IPS DF 4.7 (cell line): Measurements from ENCODE around the gene CPA5.

Source experiments
- DNase-seq: peaks from one replicate; pipeline ENCODE4 v3.0.0-alpha.2; 2013; ENCODE audit warnings: low spot score; ENCODE audit errors: extremely low read depth

CPA5 gene

DNA sequence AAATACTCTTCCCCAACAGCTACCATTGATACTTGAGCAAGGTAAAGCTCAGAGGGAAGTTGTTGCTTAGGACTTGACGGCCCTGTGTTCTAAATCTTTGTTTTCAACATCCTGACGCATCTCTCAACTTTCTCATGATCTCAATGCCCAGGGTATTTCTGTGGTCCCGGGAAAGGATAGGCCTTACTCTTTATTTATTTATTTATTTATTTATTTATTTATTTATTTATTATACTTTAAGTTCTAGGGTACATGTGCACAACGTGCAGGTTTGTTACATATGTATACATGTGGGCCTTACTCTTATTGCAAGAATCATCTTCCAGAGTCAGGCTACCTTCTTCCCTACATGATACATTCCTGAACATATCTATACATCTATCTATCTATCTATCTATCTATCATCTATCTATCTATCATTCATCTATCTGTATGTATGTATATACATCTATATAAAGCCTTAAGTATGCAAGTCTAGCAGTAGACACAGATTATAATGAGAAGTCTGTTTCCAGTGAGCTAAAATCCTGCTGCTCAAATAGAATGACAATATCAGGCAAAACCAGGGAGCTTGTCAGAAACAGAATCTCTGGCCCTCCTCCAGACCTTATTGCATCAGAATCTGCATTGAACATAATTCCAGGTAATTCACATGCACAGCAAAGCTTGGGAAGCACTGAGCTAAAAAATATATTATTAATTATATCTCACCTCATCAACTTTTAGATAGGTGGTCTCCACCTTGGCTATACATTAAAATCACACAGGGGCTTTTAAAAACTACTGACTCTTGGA lies 12.2 kb upstream of the CPA5 start:
- no peak for DNase-seq

DNA sequence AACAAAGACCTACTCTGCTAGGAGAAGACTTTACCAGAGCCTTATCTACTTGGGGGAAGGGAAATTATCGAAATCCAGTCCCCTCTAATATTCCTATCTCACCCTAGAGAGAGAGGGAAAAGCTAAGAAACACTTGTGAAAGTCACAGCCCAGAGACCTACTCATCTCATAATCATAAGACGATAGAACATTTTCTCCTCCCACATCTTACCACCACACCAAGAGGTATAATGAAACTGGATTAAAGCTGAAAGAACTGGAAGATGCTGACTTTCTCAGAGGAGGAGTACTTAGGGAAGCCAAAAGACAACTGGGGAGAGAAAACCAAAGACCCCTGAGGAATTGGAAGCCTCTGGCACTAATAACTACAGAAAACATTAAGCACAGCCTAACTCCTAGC lies 10.8 kb upstream of the CPA5 start:
- no peak for DNase-seq

- DNase-seq, result no peak
These were observed 10.3 kb upstream of the CPA5 start for GRCh38 chr7:130334274-130334673.

DNA sequence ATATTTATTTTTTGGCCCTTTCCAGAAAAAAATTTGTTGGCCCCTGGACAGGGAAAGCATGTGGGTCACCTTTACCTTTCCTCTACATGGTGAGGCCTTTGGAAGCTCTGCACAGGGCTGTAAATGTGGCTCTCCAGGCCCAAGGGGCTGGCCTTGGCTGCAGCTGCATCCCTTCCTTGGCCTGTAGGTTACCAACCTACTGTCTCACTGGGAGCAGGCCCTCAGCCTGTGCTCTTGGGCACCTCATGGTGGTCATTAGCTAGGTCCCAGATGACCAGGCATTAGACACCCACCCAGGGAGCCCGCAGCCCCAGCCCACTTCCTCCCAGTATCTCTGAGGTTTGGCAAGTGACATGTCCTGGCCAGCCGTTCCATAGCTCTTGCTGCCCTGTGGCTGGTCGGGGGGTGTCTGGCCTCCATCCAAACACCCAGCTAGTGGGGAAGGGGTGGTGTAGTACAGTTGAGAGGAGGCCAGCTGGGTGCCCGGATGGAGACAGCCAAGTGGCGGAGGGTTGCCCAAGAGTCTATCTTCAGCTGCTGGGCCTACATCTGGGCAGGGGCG lies 7.1 kb upstream of the CPA5 start:
- no peak for DNase-seq

DNA sequence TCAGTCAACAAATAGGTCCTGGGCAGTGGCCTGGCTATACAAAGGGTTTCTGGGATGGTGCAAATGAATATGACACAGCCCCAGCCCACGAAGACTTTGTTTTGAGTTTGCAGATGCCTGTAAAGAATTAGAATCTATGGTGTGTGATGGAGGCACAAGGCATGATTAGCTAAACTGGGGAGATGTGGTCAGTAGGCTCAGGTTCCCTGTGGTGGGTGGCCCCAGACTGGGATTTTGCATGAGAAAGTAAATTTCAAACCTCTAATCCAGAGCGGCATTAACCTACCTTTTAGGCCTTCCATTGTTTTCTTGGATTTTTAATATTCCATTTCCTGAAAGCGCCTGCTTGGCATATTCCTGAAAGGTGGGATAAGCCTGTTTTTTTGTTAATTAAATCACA lies 6.4 kb upstream of the CPA5 start:
- DNase-seq, result no peak

DNA sequence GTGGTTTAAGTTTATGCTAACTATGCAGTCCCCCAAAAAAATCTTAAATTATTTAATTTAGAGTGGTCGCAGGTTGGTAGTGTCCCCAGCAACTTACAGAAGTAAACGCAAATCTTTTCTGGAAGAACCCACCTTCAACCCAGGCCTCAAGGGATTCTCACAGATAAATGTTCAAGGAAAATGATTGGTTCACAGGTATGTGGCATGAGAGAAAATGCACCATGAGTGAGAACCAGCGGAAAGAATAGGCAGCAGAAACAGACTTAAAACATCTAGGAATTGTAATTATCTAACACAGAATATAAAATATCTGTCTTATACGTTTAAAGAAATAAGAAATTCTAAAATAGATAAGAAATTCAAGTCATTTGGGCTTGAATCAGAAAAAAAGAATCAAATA lies 2.7 kb upstream of the CPA5 start:
- no peak for DNase-seq

DNA sequence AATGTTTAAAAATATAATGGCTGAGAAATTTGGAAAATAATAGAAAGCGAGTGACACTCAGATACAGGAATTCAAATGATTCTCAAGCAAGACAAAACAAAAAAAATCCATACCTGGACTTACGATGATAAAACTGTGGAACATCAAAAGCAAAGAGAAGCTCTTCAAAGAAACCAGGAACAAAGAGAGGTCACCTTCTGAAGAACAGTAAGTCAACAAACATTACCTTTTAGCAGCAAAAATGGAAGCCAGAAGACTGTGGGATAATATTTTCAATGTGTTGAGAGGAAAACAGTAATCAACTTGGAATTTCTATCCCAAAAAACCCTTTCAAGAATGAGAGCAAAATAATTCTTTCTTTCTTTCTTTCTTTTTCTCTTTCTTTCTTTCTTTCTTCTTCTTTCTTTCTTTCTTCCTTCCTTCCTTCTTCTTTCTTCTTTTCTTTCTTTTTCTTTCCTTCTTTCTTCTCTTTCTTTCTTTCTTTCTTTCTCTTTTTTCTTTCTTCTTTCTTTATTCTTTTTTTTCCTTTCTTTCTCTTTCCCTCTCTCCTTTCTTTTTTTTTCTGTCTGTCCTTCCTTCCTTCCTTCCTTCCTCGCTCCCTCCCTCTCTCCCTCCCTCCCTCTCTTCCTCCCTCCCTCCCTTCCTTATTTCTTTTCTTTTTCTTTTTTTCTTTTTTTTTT lies 1.8 kb upstream of the CPA5 start:
- no peak for DNase-seq

- DNase-seq, result no peak
These were observed 520 bp downstream of the CPA5 start for GRCh38 chr7:130345136-130345535.

DNA sequence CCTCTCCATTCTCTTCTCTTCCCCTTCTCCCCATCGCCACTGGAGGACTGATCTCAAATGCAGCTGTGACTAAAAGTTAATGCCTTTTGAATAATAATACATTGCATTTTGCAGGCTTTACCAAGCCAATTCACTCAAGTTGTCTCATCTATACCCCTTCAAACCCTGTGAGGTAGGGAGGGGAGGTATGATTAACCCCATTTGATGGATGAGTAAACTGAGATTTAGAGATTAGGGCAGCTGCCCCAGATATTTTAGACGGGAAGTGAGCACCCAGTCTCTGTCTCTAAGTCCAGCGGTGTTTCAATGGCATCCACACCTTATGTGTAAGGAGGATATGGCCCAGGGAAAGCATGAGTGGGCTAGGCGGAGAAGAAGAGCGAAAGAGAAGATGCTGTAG lies 1.1 kb downstream of the CPA5 start:
- DNase-seq, result no peak

DNA sequence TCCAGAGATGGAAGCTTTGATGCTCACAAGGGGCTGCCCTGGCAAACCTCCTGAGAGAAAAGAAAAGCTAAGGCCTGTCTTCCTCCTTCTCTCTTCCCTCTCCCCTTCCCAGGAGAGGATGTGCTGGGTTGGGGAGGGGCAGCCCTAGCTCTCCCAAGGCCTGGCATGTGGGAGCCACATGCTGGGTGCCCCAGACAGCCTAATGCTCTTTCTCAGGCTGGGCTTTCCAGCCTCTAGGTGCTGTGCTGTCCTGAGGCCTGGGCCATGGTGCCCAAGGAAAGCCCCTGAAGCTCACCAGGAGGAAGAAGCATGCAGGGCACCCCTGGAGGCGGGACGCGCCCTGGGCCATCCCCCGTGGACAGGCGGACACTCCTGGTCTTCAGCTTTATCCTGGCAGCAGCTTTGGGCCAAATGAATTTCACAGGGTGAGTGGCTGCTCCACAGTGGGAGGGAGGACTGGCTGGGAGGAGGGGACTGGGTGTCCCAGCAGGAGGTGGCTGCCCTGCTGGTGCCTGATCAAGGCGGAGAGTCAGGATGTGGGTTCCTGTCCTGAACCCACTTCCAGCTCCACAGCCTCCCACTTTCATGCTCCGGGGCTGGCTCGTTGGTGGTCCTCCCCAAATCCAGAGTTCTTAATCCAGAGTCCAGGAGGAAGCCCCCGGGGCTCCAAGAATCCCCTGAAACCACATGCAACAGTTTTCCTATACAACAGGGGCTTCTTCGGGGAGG lies 1.7 kb downstream of the CPA5 start:
- no peak for DNase-seq

DNA sequence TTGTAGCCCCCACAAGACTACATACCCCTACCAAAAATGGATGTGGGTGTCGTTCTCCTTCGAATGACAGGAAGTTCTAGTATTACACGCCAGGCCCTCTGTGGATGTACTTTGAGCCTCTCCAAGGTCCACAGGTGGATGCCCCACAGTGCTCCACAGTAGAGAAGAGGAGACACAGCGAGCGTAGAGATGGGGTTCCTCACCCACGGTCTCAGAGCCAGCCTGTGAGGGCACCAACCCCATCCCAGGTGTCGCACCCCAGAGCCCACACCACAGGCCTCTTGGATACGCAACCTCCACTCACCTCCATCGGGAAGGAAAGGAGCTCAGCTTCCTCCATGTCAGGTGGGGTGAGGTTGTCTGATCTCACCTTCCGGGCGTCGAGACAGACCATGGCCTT lies 2.3 kb downstream of the CPA5 start:
- DNase-seq, result no peak

DNA sequence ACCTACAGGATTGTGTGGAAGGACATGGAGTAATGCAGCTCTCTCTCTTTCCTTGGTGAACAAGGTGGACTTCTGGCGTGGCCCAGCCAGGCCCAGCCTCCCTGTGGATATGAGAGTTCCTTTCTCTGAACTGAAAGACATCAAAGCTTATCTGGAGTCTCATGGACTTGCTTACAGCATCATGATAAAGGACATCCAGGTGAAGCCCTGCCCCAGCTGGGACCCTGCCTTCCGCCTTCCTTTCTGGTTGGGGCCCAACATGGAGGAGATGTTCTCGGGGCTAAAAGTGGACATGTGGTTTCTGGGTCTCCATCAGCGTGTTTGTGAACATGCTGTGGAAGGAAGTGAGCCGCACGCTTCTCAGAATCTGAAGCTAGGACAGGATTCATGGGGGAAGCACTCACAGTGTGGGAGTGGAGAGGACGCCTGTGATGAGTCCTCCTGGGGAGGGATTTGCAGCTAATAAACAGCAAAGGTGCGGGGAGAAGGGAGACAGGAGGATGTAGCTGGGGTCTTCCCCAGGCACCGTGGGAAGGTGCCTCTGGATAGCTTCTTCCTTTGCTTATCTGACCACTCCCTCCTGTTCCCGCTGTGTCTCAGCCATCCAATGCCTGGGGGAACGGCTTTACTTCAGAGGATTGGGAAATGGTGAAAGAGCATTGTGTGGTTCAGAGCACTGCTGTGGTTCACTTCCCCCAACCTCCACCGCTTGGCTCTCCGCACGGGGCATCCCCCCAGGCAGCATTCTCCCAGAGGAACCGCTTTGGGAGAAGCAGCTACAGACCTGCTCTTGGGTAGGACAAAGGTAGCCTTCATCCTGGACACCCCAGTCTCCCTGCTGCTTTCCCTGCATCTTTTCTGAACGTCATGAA lies 5.5 kb downstream of the CPA5 start:
- DNase-seq, result no peak

DNA sequence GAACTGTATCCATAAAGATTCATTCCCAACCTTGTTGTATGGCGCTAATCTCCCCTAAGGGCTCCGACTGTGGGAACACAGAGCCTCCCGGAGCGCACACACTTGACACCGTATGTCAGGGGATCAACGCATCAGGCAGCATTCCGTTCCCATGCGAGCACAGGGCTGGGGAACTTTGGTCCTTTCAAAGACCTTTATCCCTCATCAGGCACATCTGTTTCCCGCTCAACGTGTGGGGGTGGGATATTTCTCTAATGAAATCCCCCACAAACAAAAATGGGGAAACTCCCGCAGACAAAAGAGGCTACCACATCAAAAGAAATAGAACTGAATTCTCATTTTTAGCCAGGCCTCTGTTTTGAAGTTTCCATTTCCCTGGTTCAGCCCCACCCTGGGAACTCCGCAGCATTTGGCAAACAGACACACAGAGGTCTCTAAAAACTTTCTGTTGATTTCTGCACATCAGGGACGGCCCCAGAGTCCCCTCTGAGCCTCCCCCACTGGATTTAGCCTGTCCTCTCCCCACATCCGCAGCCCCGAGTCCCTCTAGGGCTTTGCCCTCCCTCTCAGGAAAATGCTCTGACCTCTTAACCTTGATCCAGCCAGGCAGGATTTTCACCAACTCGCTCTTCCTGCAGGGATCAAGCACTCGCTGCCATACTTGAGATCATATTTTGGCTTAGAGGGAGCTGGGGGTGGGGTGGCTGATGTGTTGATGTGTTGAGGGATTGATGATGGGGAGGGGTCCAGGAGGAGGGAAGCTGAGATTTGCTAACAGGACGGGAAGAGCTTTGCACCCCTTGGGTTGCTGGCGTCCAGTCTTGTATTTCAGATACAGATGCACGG lies 6.6 kb downstream of the CPA5 start:
- no peak for DNase-seq

GRCh38 chr7:130351791-130352090 lies 7.1 kb downstream of the CPA5 start:
- no peak for DNase-seq

DNA sequence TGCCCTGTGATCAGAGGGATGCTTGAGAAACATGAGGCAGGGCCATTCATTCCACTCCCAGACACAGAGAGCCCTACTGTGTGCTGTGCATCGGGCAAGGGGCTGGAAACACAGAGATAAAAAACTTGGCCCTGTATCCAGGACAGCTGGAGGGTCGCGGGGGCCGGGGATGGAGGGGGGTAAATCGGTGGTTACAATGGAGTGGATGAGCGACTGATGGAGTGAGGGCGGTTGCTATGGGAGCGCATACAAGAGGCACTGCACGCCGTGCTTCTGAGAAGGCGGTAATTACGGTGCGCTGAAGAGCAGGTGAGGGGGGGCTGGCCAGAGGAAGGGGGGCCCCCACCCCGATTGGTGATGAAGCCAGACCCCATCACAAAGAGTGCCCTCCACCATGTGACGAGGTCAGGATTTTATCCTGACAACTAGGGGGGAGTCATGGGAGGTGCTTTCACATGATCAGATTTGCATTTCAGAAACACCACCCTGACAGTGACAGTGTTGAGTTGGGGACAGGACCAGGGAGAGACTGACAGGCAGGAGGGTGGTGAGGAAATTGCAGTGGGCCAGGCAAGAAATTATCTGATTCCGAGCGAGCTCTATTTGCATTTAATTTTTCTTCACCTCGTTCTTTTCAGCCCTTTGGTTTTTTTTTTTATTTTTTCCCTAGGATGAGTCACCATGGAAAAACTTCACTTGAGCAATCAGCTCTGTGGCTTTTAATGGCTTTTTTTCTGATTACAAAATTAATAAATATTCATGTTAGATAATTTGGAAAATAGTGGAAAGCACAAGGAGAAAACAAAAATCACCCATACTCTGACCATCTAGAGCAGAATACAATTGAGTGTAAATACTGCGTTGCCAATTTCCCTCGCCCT lies 7.8 kb downstream of the CPA5 start:
- DNase-seq, result no peak

GRCh38 chr7:130353196-130353595 lies 8.6 kb downstream of the CPA5 start:
- DNase-seq, result no peak

DNA sequence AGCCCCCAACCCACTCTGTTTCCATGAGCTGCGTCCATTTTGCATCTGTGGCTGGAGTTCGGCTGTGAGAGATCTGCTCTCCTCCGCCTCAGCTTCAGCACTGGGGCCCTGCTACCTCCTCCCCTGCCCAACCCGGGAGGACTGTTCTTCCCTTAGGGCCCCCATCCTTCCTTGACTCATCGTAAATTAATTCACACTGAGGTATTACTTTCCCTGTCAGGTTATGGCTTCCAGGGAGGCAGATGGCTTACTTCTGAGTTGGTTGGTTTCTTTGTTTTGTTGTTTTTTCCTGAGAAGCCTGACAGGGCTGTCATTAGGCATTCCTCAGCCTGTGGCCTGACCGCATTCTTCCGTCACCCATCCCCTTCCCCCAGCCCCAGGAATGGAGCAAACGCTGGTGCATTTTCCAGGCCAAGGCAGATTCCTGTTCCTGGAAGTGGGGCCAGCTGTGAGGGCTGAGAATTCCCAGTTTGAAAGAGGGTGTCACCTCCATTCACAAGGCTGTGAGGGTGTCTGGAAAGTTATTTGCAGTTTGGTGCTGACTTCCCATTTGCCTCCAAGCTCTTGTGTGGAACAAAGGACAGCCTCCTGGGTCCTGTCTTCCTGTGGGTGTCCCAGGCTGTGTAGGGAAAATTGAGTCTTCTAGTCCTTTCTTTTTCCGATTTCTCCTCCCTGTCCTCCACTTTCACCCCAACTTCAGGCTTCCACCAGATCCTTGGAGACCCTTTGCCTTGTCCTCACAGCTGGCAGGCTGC lies 11.7 kb downstream of the CPA5 start:
- DNase-seq, result peak; percentile 25

- no peak for DNase-seq
These were observed 12.4 kb downstream of the CPA5 start for GRCh38 chr7:130356876-130357611.
